ENCODE data around the gene ITGAX. TPM values are rescaled to one million over a fixed set of nuclear protein-coding genes. Genes with fewer than 3 reads are reported as not detected.

Gene ITGAX
- total and polyA plus RNA-seq, 2 experiments from 2014 or later = not detected

DNA sequence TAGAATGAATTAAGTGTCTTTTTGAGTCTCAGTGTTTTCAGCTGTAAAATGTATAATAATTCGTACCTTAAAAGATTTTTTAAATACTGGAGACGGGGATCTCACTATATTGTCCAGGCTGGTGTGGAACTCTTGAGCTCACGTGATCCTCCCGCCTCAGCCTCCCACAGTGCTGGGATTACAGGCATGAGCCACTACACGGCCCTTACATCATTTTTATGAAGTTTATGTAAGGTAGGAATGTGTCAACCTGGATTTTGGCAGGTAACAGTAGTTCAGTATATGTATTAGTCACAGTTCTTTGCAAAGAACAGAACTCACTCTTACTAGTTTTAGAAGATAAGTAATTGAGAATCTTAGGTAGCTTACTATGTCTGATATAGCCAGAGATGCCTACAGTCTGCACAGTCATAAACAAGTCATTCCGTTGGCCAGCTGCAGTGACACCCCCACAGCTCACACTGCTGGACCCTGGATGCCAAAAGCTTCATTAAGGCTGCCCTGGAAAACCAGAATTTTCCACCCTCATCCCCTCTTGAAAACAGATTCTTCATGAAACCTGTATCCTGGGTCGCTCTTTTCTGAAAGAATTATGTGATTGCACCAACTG is 73.8 kb downstream of the ITGAX start:
- Histone ChIP-seq H3K4me2 (peak overlapping the region; percentile 66; the same call in 1 of the 2 replicates), H3K9me2 (ENCODE audit: insufficient read depth) (no peaks in the 10 kb centered on the region), H3K4me3 (no peak overlapping the region; the same call in 1 of the 2 replicates), H3K4me1 (ENCODE audit: insufficient read depth) (no peaks in the 10 kb centered on the region), H2AFZ (no peak overlapping the region), H3K27me3 (ENCODE audit: insufficient read depth) (peaks cover 46% of the 10 kb centered on the region), H3F3A (replicated peaks; ENCODE audit: low read depth) (no peaks in the 10 kb centered on the region), H3K27ac (ENCODE audit: low read depth) (no peak overlapping the region), H4K20me1 (replicated peaks; ENCODE audit: insufficient read depth) (0 out of 2 replicates have a peak, but pooled peaks cover 2% of the 10 kb centered on the region), H3K79me2 (replicated peaks; ENCODE audit: insufficient read depth) (no peaks in the 10 kb centered on the region), H3K36me3 (ENCODE audit: insufficient read depth) (no peaks in the 10 kb centered on the region)
- Mint-ChIP-seq H3K27ac (no peak overlapping the region), H3K36me3 (ENCODE audit: low read depth) (peaks cover 4% of the 10 kb centered on the region; the same call in 1 of the 3 replicates), H3K4me1 (peaks cover 4% of the 10 kb centered on the region; the same call in 2 of the 3 replicates), H3K27me3 (ENCODE audit: insufficient read depth, low read depth, poor library complexity) (peaks cover 26% of the 10 kb centered on the region), H3K9me3 (peaks cover 13% of the 10 kb centered on the region; the same call in 2 of the 3 replicates), H3K4me3 (no peak overlapping the region)
- DNase-seq (ENCODE audit: low spot score) (no peak), ATAC-seq (no peak)
- TF ChIP-seq ZNF114 (CRISPR knock-in tag; IDR thresholded peaks at IDR 0.05) (no peak), POLR2AphosphoS5 (IDR thresholded peaks at IDR 0.05; ENCODE audit: low read depth) (no peak), JUNB (IDR thresholded peaks at IDR 0.05; ENCODE audit: unreplicated experiment) (no peak)
- TF ChIP-seq, protein P1, sequence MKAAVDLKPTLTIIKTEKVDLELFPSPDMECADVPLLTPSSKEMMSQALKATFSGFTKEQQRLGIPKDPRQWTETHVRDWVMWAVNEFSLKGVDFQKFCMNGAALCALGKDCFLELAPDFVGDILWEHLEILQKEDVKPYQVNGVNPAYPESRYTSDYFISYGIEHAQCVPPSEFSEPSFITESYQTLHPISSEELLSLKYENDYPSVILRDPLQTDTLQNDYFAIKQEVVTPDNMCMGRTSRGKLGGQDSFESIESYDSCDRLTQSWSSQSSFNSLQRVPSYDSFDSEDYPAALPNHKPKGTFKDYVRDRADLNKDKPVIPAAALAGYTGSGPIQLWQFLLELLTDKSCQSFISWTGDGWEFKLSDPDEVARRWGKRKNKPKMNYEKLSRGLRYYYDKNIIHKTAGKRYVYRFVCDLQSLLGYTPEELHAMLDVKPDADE (IDR thresholded peaks at IDR 0.05) = no peak
- TF ChIP-seq, protein P2, sequence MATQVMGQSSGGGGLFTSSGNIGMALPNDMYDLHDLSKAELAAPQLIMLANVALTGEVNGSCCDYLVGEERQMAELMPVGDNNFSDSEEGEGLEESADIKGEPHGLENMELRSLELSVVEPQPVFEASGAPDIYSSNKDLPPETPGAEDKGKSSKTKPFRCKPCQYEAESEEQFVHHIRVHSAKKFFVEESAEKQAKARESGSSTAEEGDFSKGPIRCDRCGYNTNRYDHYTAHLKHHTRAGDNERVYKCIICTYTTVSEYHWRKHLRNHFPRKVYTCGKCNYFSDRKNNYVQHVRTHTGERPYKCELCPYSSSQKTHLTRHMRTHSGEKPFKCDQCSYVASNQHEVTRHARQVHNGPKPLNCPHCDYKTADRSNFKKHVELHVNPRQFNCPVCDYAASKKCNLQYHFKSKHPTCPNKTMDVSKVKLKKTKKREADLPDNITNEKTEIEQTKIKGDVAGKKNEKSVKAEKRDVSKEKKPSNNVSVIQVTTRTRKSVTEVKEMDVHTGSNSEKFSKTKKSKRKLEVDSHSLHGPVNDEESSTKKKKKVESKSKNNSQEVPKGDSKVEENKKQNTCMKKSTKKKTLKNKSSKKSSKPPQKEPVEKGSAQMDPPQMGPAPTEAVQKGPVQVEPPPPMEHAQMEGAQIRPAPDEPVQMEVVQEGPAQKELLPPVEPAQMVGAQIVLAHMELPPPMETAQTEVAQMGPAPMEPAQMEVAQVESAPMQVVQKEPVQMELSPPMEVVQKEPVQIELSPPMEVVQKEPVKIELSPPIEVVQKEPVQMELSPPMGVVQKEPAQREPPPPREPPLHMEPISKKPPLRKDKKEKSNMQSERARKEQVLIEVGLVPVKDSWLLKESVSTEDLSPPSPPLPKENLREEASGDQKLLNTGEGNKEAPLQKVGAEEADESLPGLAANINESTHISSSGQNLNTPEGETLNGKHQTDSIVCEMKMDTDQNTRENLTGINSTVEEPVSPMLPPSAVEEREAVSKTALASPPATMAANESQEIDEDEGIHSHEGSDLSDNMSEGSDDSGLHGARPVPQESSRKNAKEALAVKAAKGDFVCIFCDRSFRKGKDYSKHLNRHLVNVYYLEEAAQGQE (IDR thresholded peaks at IDR 0.05; ENCODE audit: unreplicated experiment) = no peak

DNA sequence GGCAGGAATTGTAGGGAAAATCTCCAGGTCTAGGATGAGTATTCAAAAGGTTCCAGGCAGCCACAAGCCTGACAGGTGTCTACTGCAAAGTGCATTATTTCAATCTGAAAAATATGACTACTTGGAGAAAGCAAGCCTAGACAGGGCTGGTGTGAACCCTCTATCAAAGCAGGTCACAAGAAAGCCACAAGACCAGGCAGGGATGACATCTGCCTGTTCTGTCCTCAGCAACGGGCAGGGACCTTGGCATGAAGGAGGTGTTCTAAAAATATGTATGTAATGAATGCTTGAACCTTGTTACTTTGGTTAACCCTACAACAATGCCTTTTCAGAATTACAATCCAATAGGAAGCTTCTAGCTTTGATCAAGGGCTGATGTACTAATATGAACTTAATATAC is 74.3 kb downstream of the ITGAX start:
- Histone ChIP-seq H3K36me3 (ENCODE audit: insufficient read depth) (no peaks in the 10 kb centered on the region), H4K20me1 (replicated peaks; ENCODE audit: insufficient read depth) (0 out of 2 replicates have a peak, but pooled peaks cover 2% of the 10 kb centered on the region), H3K9me2 (ENCODE audit: insufficient read depth) (no peaks in the 10 kb centered on the region), H3K27ac (ENCODE audit: low read depth) (no peak overlapping the region), H3K4me3 (no peak overlapping the region), H3F3A (replicated peaks; ENCODE audit: low read depth) (no peaks in the 10 kb centered on the region), H3K27me3 (ENCODE audit: insufficient read depth) (peaks cover 46% of the 10 kb centered on the region), H3K4me1 (ENCODE audit: insufficient read depth) (no peaks in the 10 kb centered on the region), H2AFZ (no peak overlapping the region), H3K79me2 (replicated peaks; ENCODE audit: insufficient read depth) (no peaks in the 10 kb centered on the region), H3K4me2 (no peak overlapping the region)
- no peak overlapping the region for H3K27ac Mint-ChIP-seq
- TF ChIP-seq STAT1 (IDR thresholded peaks at IDR 0.05; ENCODE audit: unreplicated experiment) (no peak), EZH2 (IDR thresholded peaks at IDR 0.05; ENCODE audit: low read depth, unreplicated experiment) (no peak), POLR2AphosphoS5 (IDR thresholded peaks at IDR 0.05; ENCODE audit: low read depth) (no peak), CREB1 (CRISPR knock-in tag; IDR thresholded peaks at IDR 0.05; ENCODE audit: low read depth) (no peak), ZNF331 (CRISPR knock-in tag; IDR thresholded peaks at IDR 0.05; ENCODE audit: low read depth) (no peak), ZNF114 (CRISPR knock-in tag; IDR thresholded peaks at IDR 0.05) (no peak), NANOG (IDR thresholded peaks at IDR 0.05; ENCODE audit: borderline replicate concordance) (no peak), EZH2phosphoT487 (IDR thresholded peaks at IDR 0.05; ENCODE audit: unreplicated experiment) (no peak)
- TF ChIP-seq, protein P3, sequence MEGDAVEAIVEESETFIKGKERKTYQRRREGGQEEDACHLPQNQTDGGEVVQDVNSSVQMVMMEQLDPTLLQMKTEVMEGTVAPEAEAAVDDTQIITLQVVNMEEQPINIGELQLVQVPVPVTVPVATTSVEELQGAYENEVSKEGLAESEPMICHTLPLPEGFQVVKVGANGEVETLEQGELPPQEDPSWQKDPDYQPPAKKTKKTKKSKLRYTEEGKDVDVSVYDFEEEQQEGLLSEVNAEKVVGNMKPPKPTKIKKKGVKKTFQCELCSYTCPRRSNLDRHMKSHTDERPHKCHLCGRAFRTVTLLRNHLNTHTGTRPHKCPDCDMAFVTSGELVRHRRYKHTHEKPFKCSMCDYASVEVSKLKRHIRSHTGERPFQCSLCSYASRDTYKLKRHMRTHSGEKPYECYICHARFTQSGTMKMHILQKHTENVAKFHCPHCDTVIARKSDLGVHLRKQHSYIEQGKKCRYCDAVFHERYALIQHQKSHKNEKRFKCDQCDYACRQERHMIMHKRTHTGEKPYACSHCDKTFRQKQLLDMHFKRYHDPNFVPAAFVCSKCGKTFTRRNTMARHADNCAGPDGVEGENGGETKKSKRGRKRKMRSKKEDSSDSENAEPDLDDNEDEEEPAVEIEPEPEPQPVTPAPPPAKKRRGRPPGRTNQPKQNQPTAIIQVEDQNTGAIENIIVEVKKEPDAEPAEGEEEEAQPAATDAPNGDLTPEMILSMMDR (conservative IDR thresholded peaks at IDR 0.05; ENCODE audit: low read depth in 2 of 2) = no peak
- TF ChIP-seq, protein P2 (IDR thresholded peaks at IDR 0.05; ENCODE audit: unreplicated experiment) = no peak
- TF ChIP-seq, protein P1 (IDR thresholded peaks at IDR 0.05) = no peak
- DNase-seq (ENCODE audit: low spot score) = no peak
- no peak for ATAC-seq
- H3K36me3 Mint-ChIP-seq (ENCODE audit: low read depth) = peaks cover 4% of the 10 kb centered on the region; the same call in 1 of the 3 replicates
- peaks cover 22% of the 10 kb centered on the region for H3K27me3 Mint-ChIP-seq (ENCODE audit: insufficient read depth, low read depth, poor library complexity)
- H3K9me3 Mint-ChIP-seq = peaks cover 13% of the 10 kb centered on the region; the same call in 2 of the 3 replicates
- peaks cover 4% of the 10 kb centered on the region; the same call in 2 of the 3 replicates for H3K4me1 Mint-ChIP-seq
- no peak overlapping the region for H3K4me3 Mint-ChIP-seq

Data from GM23338 (cell line).